Measurements from ENCODE around the gene APEX1. TPM values are rescaled to one million over a fixed set of nuclear protein-coding genes. Genes with fewer than 3 reads are reported as not detected.

Gene APEX1
- total RNA-seq, 1 donor from 2014 or later = 95.5 TPM

DNA sequence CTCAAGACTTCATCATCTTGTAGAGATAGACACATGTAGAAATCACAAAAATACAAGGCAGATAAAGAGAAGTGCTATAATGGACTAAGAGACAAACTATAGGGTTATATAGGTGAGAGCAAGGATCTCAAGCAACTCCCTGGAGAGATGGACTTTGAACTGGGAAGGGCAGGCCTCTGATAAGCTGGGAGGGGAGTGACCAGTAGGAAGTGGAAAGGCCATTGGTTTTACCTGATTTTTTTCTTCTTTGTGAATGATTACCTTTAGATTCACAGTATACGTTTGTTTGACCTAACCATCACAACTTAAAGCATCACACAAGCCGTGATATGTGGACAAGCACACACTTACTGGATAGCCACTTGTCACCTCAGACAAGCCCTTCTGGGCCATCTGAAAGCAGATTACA lies 36.5 kb upstream of the APEX1 start:
- TF ChIP-seq POLR2A (IDR thresholded peaks at IDR 0.05) = no peak
- TF ChIP-seq, protein P1, sequence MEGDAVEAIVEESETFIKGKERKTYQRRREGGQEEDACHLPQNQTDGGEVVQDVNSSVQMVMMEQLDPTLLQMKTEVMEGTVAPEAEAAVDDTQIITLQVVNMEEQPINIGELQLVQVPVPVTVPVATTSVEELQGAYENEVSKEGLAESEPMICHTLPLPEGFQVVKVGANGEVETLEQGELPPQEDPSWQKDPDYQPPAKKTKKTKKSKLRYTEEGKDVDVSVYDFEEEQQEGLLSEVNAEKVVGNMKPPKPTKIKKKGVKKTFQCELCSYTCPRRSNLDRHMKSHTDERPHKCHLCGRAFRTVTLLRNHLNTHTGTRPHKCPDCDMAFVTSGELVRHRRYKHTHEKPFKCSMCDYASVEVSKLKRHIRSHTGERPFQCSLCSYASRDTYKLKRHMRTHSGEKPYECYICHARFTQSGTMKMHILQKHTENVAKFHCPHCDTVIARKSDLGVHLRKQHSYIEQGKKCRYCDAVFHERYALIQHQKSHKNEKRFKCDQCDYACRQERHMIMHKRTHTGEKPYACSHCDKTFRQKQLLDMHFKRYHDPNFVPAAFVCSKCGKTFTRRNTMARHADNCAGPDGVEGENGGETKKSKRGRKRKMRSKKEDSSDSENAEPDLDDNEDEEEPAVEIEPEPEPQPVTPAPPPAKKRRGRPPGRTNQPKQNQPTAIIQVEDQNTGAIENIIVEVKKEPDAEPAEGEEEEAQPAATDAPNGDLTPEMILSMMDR (IDR thresholded peaks at IDR 0.05) = no peak
- no peak for TF ChIP-seq POLR2AphosphoS5 (IDR thresholded peaks at IDR 0.05; ENCODE audit: insufficient read depth in 1 of 2, low read depth in 1 of 2)
- H3K36me3 ChIP-seq = no peaks in the 10 kb centered on the region
- H3K4me1 ChIP-seq = peaks cover 8% of the 10 kb centered on the region
- intact Hi-C loops (cut with DNase I) = loop anchor here (10.0 kb wide), 1 partner anchor 196 kb away; no protein-coding TSS in a partner anchor
- H3K27me3 ChIP-seq = no peaks in the 10 kb centered on the region
- DNase-seq (ENCODE audit: extremely low spot score in 2 of 2) = no peak
- H3K4me3 ChIP-seq = no peak overlapping the region
- no peak overlapping the region for H3K27ac ChIP-seq
- H3K9me3 ChIP-seq = no peaks in the 10 kb centered on the region

DNA sequence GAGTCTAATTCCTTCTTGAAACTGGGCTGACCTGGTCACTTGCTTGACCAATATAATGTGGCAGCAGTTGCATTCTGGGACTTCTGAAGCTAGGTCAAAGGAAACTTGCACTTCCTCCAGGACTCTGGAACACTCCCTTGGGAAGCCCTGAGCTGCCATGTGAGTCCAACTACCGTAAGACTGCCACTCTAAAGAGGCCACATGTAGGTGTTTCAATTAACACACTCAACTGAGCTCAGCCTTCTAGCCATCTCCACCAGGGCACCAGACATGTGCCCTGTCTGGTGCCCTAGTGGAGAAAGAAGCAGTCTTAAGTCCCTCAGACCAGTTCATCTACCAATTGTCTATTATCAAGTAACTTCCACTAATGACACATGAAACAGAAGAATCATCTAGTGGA lies 35.6 kb upstream of the APEX1 start:
- intact Hi-C loops (cut with DNase I) = loop anchor here (10.0 kb wide), 1 partner anchor 195 kb away; no protein-coding TSS in a partner anchor
- no peak for DNase-seq (ENCODE audit: extremely low spot score in 2 of 2)
- TF ChIP-seq, protein P1 (IDR thresholded peaks at IDR 0.05) = no peak
- TF ChIP-seq POLR2AphosphoS5 (IDR thresholded peaks at IDR 0.05; ENCODE audit: insufficient read depth in 1 of 2, low read depth in 1 of 2) = no peak
- no peak for TF ChIP-seq POLR2A (IDR thresholded peaks at IDR 0.05)
- Histone ChIP-seq H3K4me1 (no peaks in the 10 kb centered on the region), H3K27me3 (no peaks in the 10 kb centered on the region), H3K9me3 (no peaks in the 10 kb centered on the region), H3K27ac (no peak overlapping the region), H3K36me3 (no peaks in the 10 kb centered on the region), H3K4me3 (no peak overlapping the region)

DNA sequence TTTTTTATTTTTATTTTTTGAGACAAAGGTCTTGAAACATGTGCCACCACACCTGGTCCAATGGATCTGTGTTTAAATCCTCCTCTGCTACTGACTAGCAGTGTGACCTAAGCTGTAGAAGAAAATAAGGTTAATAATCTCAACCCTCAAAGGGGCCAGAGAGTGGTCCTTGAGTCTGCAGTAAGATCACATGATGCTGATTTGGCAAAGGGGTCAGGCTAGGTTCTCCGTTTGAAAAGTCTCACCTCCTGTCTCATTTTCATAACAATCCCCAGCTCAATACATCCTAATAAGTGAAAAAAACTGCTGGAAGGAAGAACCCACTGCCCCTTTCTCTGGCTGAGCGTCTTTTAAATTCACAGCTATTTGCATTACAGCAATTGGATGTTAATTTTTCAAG lies 33.8 kb upstream of the APEX1 start:
- H3K4me3 ChIP-seq = no peak overlapping the region
- H3K4me1 ChIP-seq = no peaks in the 10 kb centered on the region
- no peak for DNase-seq (ENCODE audit: extremely low spot score in 2 of 2)
- no peaks in the 10 kb centered on the region for H3K27me3 ChIP-seq
- TF ChIP-seq, protein P1 (IDR thresholded peaks at IDR 0.05) = no peak
- TF ChIP-seq POLR2AphosphoS5 (IDR thresholded peaks at IDR 0.05; ENCODE audit: insufficient read depth in 1 of 2, low read depth in 1 of 2) (no peak), POLR2A (IDR thresholded peaks at IDR 0.05) (no peak)
- intact Hi-C loops (cut with DNase I) = no loop called here
- no peaks in the 10 kb centered on the region for H3K36me3 ChIP-seq
- H3K9me3 ChIP-seq = no peaks in the 10 kb centered on the region
- H3K27ac ChIP-seq = no peak overlapping the region

DNA sequence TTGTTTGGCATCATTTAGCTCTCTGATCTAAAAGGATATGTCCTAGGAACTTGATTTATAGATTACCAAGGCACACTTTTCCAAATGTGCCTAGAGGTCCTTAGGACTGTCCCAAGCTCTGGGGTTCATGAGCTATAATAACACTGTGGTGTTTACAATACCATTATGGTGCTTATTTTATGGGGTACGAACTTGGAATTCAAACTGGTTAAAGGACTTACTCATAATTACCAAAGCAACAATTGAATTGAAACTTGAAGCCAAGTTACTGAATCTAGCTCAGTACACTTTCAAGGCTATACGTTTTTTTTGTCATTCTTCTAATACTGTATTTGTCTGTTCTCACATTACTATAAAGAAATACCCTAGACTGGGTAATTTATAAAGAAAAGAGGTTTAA lies 32.1 kb upstream of the APEX1 start:
- no peak overlapping the region for H3K4me3 ChIP-seq
- H3K9me3 ChIP-seq = no peaks in the 10 kb centered on the region
- no peaks in the 10 kb centered on the region for H3K4me1 ChIP-seq
- intact Hi-C loops (cut with DNase I) = no loop called here
- H3K27ac ChIP-seq = no peak overlapping the region
- H3K36me3 ChIP-seq = no peaks in the 10 kb centered on the region
- DNase-seq (ENCODE audit: extremely low spot score in 2 of 2) = no peak
- no peaks in the 10 kb centered on the region for H3K27me3 ChIP-seq
- TF ChIP-seq POLR2A (IDR thresholded peaks at IDR 0.05) = no peak
- TF ChIP-seq, protein P1 (IDR thresholded peaks at IDR 0.05) = no peak
- TF ChIP-seq POLR2AphosphoS5 (IDR thresholded peaks at IDR 0.05; ENCODE audit: insufficient read depth in 1 of 2, low read depth in 1 of 2) = no peak

DNA sequence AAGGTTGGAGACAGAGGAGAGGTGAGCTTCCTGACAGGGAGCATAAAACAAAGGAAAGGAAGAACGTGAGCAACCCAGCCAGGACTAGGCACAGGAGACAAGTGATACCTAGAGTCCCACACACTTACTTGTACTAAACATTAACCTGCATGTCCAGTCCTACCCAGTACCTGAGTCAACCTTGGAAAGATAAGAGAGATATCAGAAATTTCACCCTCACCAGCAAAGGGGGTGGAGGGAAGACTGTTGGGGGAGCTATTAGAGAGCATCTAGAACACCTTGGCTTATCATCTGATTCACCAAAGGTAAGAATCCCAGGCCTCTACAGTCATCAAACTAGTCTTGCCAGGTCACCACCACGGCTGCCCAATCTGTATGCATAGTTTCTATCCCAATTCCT lies 30.2 kb upstream of the APEX1 start:
- no peak for DNase-seq (ENCODE audit: extremely low spot score in 2 of 2)
- Histone ChIP-seq H3K4me1 (peaks cover 2% of the 10 kb centered on the region), H3K9me3 (no peaks in the 10 kb centered on the region), H3K36me3 (no peaks in the 10 kb centered on the region), H3K27me3 (no peaks in the 10 kb centered on the region), H3K27ac (no peak overlapping the region), H3K4me3 (no peak overlapping the region)
- intact Hi-C loops (cut with DNase I) = no loop called here
- no peak for TF ChIP-seq POLR2A (IDR thresholded peaks at IDR 0.05)
- no peak for TF ChIP-seq POLR2AphosphoS5 (IDR thresholded peaks at IDR 0.05; ENCODE audit: insufficient read depth in 1 of 2, low read depth in 1 of 2)
- TF ChIP-seq, protein P1 (IDR thresholded peaks at IDR 0.05) = no peak

Data from vagina (tissue), 2 donors.